ENCODE measurements around the gene PDE10A.
"Not testable (repeated sequence)": the region's sequence is repeated elsewhere in the genome, so short reads cannot be mapped to it uniquely, and the experiment has no call there.

Gene PDE10A

DNA sequence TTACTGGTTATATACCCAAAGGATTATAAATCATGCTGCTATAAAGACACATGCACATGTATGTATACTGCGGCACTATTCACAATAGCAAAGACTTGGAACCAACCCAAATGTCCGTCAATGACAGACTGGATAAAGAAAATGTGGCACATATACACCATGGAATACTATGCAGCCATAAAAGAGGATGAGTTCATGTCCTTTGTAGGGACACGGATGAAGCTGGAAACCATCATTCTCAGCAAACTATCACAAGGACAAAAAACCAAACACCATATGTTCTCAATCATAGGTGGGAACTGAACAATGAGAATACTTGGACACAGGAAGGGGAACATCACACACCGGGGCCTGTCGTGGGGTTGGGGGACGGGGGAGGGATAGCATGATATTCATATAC is 104.9 kb downstream of the PDE10A start:
- not testable (repeated sequence) for DNase-seq (ENCODE audit: extremely low read depth in 1 of 2, low read depth in 1 of 2)

DNA sequence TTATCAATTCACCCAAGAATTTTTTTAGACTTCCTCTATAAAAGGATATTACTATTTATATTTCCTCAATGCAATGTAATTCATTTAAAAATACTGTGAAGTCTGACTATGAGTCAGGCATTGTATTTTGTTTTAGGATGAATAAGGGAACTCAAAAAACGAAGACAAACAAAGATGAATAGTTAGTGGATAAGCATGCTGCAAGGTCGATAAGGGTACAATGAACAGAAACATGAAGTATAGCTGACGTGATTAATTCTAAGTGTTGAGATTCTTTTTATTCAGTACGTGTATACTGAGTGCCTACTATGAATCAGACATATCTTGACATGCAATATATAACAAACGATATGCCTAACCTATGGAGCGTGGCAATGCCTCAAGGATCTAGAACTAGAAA is 105.4 kb downstream of the PDE10A start:
- DNase-seq (ENCODE audit: extremely low read depth in 1 of 2, low read depth in 1 of 2), result no peak

DNA sequence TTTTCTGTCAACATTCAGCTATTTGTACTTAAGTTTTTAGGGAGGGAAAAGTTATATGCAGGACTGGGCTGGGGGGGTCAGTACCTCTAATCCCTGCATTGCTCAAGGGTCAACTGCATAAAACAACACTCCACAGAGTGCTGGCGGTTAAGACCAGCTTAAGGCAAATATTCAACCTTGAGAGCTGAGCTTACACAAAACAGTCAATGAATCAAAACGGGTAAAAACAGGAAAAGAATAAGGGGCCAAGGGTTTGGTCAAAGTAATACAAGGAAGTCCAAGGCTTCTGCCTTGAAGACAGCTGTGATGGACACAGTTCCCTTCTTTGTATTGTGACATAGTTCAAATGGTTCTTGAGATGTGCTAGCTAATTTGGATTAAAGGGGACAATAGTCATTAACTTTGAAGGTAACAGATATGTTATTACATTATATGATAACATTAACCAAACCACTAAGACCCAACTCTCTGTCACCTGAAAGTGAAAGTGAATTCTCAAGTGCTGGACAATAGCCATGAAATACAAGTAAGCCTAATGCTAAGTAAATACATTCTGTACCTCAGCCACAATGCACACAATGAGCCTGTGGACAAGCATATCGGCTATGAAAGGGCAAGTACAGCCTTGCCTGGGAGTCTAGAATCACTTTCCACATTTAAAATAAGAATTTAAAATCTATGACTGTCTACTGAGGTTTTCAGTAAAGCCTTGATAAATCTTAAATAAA is 106.8 kb downstream of the PDE10A start:
- no peak for DNase-seq (ENCODE audit: extremely low read depth in 1 of 2, low read depth in 1 of 2)

DNA sequence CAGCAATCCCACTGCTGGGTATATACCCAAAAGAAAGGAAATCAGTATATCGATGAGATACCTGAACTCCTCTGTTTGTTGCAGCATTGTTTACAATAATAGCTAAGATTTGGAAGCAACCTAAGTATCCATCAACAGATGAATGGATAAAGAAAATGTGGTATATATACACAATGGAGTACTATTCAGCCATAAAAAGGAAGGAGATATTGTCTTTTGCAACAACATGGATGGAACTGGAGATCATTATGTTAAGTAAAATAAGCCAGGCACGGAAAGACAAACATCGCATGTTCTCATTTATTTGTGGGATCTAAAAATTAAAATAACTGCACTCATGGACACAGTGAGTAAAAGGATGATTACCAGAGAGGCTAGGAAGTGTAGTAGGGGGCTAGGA is 108.4 kb downstream of the PDE10A start:
- not testable (repeated sequence) for DNase-seq (ENCODE audit: extremely low read depth in 1 of 2, low read depth in 1 of 2)

DNA sequence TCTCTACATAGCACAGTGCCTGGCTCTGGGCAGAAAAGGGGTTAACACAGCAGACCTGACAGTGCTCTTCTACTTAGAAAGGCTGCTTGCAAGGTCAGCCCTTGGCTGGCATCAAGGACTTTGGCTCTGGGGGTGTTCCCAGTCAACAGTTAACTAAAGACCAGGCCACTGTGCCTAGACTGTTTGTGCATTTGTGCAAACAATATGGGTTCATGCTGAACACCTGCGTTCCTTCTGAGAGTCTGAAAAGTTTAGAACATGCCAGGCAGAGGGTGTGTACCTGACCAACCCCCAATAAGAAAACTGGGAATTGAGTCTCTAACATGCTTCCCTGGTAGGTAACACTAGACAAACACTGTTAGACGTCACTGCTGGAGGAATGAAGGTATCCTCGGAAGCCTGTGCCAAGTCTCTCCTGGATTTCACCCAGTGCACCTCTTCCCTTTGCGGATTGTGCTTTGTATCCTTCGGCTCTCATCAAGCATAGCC is 110.7 kb downstream of the PDE10A start:
- no peak for DNase-seq (ENCODE audit: extremely low read depth in 1 of 2, low read depth in 1 of 2)

DNA sequence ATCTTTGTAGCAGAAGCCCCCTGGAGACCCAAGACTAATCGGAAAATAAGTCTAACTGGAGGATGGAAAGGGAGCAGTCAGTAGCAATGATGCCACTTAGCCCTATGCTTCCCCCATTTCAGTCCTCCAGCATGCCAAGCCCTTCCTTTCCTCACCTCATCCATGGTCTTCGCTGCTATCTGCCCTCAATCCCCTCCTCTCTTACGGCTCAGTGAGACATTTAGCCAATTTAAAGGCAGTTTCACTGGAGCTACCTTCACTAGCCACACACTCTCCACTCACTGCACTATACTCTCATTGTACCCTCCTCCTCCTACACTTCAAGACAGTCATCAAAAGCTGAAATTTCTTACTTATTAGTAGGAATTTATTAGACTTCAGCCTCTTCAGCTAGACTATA is 111.2 kb downstream of the PDE10A start:
- DNase-seq (ENCODE audit: extremely low read depth in 1 of 2, low read depth in 1 of 2), result no peak

DNA sequence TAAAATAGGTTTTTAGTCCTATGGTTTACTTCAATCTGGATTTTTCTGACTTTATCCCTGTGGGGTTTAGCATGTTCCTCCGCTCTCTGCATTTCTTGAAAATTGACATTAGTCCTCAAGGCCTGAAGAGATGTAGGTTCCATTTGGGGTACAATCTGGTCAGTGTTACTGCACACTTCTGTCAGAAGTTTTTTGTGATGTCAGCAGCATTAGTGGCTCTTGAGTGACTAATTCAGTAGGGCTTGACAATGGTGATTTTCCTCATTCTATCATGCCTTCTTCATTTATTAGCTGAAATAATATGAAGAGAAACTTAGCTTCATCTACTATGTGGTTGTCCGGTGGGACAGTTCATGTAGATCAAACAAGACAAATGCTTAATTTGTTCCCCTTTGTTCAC is 114.6 kb downstream of the PDE10A start:
- DNase-seq (ENCODE audit: extremely low read depth in 1 of 2, low read depth in 1 of 2), result no peak

DNA sequence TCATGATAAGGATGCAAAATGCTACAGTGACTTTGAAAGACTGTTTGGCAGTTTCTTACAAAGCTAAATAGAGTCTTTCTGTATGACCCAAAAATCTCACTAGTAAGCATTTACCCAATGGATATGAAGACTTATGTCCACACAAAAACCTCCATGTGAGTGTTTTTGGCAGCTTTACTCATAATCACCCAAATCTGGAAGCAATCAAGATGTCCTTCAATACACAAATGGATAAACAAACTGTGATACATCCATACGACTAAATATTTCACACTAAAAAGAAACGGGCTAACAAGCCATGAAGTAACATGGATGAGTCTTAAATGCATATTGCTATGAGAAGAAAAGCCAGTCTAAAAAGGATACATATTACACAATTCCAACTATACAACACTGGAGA is 117.2 kb downstream of the PDE10A start:
- DNase-seq (ENCODE audit: extremely low read depth in 1 of 2, low read depth in 1 of 2), result no peak

DNA sequence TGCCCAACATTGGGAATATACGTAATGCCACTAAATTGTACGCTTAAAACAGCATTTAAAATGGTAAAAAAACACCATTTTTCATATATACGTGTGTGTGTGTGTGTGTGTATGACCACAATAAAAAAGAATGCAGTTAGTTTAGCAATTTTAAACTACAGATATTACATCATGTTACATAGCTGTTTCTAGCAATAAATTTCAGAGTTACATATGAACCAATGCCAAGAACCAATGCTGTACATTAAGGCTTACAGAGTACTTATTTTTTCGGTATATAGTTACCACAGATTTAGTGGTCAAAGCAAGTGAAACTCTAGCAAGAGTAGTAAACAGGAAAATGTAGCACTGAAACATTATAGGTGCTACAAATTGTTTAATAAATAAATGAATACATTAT is 119.3 kb downstream of the PDE10A start:
- no peak for DNase-seq (ENCODE audit: extremely low read depth in 1 of 2, low read depth in 1 of 2)

DNA sequence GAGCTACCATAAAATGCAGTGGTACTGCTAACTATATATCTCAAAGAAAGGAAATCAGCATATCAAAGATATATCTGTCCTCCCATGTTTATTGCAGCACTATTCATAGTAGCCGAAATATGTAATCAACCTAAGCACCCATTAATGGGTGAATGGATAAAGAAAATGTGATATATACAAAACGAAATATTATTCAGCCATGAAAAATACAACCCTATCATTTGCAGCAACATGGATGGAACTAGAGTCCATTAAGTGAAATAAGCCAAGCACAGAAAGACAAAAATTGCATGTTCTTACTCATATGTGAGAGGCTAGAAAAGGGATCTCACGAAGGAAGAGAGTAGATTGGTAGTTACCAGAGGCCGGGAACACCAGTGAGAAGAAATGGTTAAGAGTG is 126.1 kb downstream of the PDE10A start:
- DNase-seq (ENCODE audit: extremely low read depth in 1 of 2, low read depth in 1 of 2), result no peak

DNA sequence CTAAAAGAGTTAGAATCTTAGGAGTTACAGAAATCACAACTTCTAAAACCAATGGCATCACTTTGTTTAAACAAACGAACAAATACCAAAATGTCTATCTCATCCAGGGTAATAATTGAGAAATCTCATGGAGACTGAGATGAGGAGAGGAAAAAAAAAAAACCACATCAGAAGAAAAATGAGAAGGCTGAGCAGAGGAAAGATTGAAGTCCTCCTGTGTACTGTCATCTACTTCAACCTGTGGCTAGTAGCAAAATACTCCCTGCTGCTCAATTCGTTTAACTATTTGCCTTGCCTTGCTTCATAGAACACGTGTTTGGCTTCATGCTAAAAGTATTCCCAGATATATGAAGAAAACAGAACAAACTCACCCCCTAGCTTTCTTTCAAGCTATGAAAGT is 143.7 kb downstream of the PDE10A start:
- DNase-seq (ENCODE audit: extremely low read depth in 1 of 2, low read depth in 1 of 2), result no peak

DNA sequence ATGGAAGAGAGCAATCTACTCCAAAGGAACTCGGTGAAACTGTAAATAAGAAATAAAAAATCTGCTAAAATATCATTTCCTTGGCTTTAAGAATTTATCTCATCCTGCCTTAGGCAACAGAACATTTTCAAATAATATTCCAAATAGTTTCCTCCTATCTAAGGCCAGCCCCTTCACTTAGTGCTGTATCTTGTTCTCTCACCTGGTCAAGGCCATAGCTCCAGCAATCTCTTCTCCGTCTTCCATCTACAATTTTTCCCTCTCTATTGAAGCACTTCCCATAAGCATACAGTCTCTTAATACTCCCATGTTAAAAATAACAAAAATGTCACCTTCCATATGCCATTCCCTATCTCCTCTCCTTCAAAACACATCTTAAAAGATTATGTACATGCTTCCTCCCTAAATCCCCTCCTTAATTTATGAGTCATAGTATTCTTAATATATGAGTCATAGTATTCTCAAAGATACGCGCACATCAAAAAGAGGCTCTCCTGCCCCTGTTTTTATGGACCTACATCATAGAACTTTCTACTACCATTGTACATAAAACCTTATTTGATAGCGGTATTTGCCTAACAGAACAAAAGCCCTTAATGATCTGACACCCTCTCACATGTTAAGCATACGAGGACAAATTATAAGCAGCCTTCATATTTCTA is 146.9 kb downstream of the PDE10A start:
- no peak for DNase-seq (ENCODE audit: extremely low read depth in 1 of 2, low read depth in 1 of 2)

DNA sequence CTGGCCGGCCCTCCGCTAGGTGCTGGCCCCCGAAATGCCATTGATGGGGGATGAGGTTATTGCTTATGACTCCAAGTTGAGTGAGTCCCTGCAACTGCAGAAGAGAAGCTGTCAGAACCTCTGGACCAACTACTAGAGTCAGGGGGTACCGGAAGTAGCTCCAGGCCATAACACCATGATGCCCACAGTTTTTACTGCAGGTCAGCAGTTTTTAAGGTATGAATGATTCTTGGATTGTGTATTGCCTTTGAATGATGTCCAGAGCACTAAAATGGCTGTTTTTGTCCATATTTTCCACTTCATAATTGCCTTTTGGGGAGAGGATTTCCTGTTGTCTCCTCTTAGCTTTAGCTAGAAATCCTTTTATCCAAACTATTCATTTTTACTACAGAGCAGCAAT is 148.4 kb downstream of the PDE10A start:
- DNase-seq (ENCODE audit: extremely low read depth in 1 of 2, low read depth in 1 of 2), result no peak

DNA sequence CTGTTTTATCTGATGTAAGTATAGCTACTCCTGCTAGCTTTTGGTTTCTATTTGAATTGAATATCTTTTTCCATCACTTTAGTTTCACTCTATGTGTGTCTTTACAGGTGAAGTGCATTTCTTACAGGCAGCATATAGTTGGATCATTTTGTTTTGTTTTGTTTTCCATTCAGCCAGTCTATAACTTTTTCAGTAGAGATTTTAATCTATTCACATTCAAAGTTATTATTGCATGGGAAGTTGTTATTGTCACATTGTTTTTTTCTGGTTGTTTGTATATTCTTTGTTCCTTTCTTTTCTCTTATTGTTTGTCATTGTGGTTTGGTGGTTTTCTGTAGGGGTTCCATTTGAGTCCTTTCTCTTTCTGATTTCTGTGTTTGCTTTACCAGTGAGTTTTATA is 151.2 kb downstream of the PDE10A start:
- DNase-seq (ENCODE audit: extremely low read depth in 1 of 2, low read depth in 1 of 2), result no peak

DNA sequence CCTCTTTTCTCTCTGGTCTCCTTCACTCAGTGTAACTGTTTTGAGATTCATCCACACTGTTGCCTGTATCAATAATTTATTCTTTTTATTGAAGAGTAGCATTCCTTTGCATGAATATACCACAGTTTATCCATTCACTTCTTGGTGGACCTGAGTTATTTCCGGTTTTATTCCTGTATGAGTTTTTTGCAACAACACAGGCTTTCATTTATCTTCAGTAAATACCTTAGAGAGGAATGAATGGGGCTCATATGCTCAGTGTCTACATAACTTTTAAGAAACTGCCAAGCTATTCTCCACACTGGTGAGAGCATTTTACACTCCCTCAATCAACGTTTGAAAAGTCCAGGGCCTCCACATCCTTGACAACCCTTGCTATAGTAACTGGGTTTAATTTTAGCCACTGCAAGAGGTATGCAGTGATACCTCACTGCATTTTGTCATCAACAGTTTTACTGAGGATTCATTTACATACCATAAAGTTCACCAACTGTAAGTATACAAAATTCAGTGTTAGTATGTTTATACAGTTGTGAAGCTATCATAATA is 154.6 kb downstream of the PDE10A start:
- DNase-seq (ENCODE audit: extremely low read depth in 1 of 2, low read depth in 1 of 2), result no peak

DNA sequence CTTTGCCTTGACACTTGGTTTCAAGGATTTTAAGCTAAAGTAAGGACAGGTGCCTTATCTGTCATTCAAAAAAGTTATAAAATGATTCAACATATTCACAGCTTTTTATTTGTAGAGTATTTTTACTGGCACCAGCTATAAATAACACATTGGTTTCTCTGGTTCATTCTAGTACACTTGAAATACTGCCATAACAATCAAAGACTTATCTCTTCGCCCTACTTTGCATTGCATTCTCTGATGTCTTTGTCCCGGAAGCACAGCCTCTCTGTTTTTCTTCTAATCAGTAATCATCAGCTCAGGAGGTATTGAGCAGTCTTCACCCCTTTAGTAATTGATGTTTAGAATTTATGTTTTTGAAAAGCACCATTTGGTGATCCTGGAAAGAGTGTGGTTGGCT is 156.4 kb downstream of the PDE10A start:
- no peak for DNase-seq (ENCODE audit: extremely low read depth in 1 of 2, low read depth in 1 of 2)

DNA sequence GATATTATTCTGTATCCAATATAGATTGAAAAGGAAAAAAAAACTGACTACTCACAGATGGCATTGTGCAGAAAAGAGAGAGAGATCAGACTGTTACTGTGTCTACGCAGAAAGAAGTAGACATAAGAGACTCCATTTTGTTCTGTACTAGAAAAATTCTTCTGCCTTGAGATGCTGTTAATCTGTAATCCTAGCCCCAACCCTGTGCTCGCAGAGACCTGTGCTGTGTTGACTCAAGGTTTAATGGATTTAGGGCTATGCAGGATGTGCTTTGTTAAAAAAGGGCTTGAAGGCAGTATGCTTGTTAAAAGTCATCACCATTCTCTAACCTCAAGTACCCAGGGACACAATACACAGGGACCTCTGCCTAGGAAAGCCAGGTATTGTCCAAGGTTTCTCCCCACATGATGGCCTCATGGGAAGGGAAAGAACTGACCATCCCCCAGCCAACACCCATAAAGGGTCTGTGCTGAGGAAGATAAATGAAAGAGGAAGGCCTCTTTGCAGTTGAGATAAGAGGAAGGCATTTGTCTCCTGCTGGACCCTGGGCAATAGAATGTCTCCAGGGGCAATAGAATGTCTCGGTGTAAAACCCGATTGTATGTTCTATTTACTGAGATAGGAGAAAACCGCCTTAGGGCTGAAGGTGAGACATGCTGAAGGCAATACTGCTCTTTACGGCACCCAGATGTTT is 162.7 kb downstream of the PDE10A start:
- not testable (repeated sequence) for DNase-seq (ENCODE audit: extremely low read depth in 1 of 2, low read depth in 1 of 2)

DNA sequence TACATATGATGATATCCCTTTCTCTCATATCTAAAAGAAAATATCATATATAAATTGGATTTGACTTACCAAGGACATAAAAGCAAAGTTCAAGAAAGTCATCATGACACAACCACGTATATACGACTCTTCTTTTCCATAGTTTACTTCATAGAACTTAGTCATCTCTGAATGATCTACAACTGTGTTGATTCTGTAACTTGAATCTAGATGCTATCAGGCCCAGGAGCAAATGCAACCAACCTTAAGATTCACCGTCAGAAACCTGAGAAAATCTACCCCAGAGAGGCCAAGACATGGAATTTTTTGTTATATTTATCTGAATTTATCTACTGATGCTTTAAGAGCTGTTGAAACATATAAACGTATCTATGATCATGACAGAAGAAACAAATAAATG is 165.6 kb downstream of the PDE10A start:
- DNase-seq (ENCODE audit: extremely low read depth in 1 of 2, low read depth in 1 of 2), result no peak

DNA sequence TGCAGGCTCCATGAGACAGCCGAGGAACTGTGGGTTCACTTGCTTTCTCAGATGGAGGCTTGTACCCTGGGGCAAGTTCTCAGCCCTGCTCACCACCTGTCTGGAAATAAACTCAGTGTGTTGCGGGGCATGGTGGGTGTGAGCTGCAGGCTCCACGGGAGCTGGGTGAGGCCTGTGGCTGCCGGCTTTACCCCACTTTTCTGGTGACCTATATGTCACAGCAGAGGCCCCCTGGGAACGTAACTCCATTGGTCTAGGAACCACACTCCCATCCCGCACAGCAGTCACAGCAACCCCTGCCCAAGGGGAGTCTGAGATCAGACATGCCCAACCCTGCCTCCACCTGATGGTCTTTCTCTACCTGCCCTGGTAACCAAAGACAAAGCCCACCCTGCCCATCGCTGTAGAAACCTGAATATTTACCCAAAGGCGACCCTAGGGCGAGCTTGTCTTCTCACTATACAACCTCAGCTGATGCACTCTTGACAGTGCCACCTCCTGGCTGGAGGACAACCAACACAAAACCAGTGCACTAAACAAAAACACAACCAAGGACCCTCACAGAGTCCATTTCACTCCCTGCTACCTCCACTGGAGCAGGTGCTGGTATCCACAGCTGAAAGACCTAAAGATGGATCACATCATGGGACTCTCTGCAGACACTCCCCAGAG is 174.3 kb downstream of the PDE10A start:
- no peak for DNase-seq (ENCODE audit: extremely low read depth in 1 of 2, low read depth in 1 of 2)

DNA sequence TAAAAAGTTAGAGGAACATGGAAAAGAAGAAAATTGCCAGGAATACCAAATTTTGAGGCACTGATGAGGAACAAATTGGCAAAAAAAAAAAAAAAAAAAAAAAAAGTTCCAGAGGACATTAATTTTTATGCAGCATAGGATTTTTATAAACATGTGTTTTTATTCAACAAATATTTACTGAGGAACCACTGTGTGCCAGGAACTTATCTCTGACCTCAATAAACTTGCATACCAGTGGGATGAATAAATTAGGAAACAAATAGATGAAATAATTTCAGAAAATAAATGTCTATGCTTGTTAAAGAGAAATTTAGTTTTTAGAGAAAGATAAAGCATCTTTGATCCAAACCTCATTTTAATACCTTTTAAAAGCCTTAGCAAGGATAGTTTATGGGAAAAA is 175.1 kb downstream of the PDE10A start:
- no peak for DNase-seq (ENCODE audit: extremely low read depth in 1 of 2, low read depth in 1 of 2)

DNA sequence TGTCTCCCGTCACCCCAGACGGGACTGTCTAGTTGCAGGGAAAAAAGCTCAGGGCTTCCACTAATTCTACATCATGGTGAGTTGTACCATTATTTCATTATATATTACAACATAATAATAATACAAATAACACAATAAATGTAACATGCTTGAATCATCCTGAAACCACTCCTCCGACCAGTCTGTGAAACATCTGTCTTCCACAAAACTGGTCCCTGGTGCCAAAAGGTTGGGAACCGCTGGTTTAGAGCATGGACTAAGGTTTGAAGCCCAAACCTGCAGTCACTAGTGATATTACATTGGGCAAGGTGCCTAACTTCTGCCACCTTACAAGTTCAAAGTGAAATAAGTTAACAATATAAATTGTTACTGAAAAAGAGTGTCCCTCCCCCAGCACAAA is 175.7 kb downstream of the PDE10A start:
- DNase-seq (ENCODE audit: extremely low read depth in 1 of 2, low read depth in 1 of 2), result no peak

Data from activated CD8-positive, alpha-beta memory T cell treated with anti-CD3 and anti-CD28 coated beads for 1 hour (primary cell).